SK-MEL-5 (cell line): ENCODE results near the gene MEF2D. TPM values are rescaled to one million over a fixed set of nuclear protein-coding genes. Genes with fewer than 3 reads are reported as not detected.

Experiments used
- DNase-seq: peaks from one replicate; pipeline ENCODE4 v3.0.0-alpha.2; 2016; ENCODE audit warnings: low read depth, low spot score
- in situ Hi-C: cut with HindIII; loops from 2 replicates; pipeline ENCODE4 v1.10.0; 2016; ENCODE audit warnings: low sequenced_read_pairs, high pct_unique_total_duplicates, low pct_unique_long_range_greater_than_20kb
- polyA plus RNA-seq, 2 experiments: library from polyadenylated mRNA; depleted of rRNA; stranded (reverse); fragments of >200 nt; gene quantifications; 2 replicates each; pipeline ENCODE4 v1.2.3, GENCODE V29; 2015
- total RNA-seq: library from RNA; depleted of rRNA; stranded (reverse); fragments of >200 nt; shearing (Covaris generic); gene quantifications from 2 replicates; pipeline ENCODE4 v1.2.3, GENCODE V29; 2014; rRNA removed

MEF2D gene
- 19.6 and 19.9 TPM in 2 replicates for total RNA-seq
- 84.5 and 98.0 TPM in 2 replicates for polyA plus RNA-seq (2015; cell fraction: cytosol; rRNA removed)
- 58.2 and 61.4 TPM in 2 replicates for polyA plus RNA-seq (2015; cell fraction: nucleus; rRNA removed)

DNA sequence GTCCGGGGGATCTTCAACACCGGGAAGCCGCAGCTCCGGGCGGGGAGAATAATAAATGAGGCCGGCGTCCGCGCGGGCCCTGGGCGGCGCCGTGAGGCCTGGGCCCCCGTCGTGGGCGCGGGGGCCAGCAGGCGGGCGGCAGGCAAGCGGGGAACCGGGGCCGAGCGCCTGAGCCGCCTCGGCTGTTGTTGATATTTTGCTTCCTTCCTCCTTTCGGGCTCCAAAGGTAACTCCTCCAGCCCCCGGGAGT is at the start of gene MEF2D:
TSS of gene MEF2D (minus strand) at position 233 of the 250 bp plus-strand sequence. CDS start 17,483 bp downstream, outside the sequence.
- no peak for DNase-seq
- in situ Hi-C loops: no loop called here

- in situ Hi-C loops: no loop called here
- DNase-seq: no peak
Observed at GRCh38 chr1:156550346-156550745, 49.8 kb upstream of the MEF2D start.

DNA sequence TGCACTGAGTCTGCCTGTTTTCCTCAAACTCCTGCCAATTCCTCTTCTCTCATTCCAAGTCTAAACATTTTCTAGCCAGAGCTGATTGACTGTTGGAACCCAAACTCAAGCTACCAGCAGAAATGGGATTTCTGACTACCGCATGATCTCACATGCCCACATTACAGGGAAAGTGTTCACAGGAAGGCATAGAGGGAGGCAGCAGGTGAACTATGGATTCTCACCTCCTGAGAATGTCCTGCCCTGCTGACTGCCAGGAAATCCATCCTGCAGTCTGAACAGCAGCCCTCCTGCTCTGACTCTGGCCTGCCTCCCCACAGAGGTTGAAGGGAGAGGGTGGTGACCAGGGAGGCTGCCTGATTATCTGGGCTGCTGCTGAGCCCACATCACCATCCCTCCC is 49.3 kb upstream of the MEF2D start:
- DNase-seq: no peak
- in situ Hi-C loops: no loop called here

DNA sequence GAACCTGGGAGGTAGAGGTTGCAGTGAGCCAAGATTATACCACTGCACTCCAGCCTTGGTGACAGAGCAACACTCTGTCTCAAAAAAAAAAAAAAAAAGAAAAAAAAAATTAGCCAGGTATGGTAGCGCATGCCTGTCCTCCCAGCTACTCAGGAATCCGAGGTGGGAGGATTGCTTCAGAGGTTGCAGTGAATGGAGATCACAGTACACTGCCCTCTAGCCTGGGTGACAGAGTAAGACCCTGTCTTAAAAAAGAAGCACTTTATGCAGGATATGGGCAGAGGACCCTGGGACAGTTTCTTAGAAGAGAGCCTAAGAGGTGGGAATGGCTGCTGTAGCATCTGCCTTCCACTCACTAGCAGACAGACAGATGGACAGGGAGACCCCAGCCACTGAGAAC is 48.8 kb upstream of the MEF2D start:
- DNase-seq: peak; percentile 20
- in situ Hi-C loops: no loop called here

GRCh38 chr1:156547982-156548381 is 47.4 kb upstream of the MEF2D start:
- in situ Hi-C loops: no loop called here
- DNase-seq: no peak

DNA sequence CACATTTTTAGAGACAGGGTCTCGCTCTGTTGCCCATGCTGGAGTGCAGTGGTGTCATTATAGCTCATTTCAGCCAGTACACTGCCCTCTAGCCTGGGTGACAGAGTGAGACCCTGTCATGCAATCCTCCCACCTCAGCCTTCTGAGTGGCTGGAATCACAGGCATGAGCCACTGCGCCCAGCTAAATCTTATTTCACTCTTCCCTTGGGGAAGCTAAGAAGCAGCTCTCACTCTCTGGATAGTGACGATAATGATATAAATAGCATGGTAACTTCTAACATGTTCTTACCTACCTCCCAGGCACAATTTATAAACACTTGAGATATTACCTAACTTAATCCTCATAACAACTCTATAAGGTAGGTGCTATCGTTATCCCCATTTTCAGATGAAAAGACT is 46.9 kb upstream of the MEF2D start:
- in situ Hi-C loops: no loop called here

GRCh38 chr1:156546267-156546666 is 45.7 kb upstream of the MEF2D start:
- DNase-seq: no peak
- in situ Hi-C loops: no loop called here

More for the DNA sequence above, 46.9 kb upstream of the MEF2D start:
- DNase-seq: no peak

GRCh38 chr1:156544592-156545102 is 44.1 kb upstream of the MEF2D start:
- DNase-seq: no peak
- in situ Hi-C loops: no loop called here

DNA sequence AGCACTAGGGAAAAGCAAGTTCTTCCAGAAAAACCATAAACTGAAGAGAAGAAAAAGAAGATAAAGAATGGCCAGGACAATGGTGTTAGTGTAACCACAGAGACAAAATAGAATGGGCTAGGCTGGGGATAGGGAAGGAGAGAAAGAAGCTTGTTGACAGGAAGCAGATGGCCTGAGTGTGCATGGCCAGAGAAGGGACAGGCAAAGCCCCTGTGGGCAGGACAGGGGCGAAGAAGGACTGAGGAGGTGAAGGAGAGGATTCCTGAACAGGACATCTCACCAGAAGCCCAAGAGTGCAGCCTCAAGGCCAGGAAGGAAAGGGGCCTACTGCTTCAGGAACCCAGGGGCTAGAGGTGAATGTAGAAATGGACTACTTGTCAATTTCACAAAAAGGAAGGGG is 42.5 kb upstream of the MEF2D start:
- in situ Hi-C loops: no loop called here
- DNase-seq: no peak

GRCh38 chr1:156540955-156541354 is 40.4 kb upstream of the MEF2D start:
- in situ Hi-C loops: no loop called here
- no peak for DNase-seq

DNA sequence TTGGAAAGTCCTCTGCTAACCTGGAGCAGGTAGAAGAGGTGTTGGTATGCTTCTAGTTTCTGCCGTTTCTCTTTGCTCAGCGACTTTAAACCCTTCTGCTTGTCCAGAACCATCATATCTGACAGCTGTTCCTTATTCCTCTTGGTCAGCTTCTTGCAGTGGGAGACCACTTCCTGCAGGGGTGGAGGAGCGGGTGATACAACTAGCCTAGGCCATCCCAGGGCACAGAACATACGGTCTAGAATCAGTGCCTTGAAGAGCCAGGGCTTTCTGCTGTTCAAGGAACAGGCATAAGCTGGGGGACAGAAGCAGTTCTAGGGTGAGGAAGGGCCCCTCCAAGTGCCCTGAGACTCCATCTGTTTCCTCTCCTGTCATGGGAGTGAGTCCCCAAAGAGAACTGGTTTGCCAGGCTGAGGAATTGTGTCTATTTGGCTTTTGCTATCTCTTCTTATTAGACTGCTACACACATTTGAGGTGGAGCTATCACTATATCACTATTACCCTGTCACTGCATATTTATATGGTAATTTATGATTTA is 39.3 kb upstream of the MEF2D start:
- in situ Hi-C loops: no loop called here
- DNase-seq: no peak

DNA sequence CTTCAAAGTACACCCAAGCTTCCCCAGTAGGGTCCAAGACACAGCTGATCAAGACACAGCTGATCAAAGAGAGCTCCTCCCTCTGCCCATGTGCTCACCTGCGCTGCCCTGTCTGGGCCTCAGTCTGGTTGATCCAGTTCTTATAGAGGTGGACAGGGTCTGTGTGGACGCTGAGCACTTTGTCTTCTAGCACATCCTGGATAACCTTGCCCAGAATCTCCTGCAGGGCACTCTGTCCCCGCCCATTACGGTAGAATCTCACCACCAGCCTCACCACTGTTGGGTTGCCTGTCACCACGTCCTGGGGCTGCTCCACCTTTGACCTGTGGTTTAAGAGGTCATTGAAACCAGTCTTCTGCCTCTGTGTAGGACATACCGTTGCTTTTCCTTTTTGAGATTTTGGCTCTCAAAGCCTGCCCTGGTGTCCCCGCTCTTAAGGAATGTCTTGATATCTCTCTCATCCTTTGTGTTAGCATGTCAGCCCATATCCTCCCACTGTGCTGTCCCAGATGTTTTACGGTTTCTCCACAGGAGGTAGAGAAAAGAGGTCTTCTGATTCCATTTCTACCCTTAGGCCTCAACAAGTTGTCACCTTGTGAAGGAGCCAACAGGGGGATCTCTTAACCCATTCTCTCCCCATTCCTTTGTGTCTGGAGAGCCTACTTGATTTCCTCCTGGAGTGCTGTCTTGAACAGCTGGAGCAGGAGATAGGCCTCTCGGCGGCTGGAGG is 38.3 kb upstream of the MEF2D start:
- in situ Hi-C loops: no loop called here
- DNase-seq: no peak

GRCh38 chr1:156537027-156537426 is 36.5 kb upstream of the MEF2D start:
- in situ Hi-C loops: no loop called here
- DNase-seq: no peak

- in situ Hi-C loops: no loop called here
- no peak for DNase-seq
Observed at GRCh38 chr1:156534424-156535060, 34.0 kb upstream of the MEF2D start.

DNA sequence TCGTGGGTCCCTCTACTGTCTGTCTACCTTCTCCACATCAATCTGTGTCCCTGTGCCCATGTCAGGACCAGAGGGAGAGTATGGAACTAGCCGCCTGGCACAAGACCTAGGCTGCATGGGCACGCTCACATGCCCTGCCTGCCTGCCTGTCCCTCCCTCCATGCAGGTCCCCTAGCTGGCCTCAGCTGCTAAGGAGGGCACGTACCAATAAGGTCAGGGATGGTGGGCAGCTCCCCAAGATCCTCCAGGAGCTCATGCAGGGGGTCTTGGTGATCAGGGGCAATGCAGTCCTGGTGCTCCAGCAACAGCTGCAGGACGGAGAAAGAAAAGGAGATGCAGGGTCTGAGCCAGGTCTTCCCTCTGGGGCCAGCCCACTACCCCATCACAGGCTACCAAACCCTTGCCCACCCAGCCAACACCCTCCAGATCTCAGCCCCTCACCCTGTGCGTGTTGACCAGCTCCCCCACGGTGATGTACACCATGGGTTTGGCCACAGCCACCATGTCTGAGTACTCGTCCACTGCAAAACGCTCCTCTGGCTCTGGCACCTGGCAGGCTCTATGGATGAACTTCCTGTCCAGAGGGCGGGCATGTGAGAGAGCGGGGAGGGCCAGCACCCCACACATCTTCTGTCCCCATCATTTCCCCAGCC is 33.1 kb upstream of the MEF2D start:
- in situ Hi-C loops: no loop called here
- DNase-seq: no peak

DNA sequence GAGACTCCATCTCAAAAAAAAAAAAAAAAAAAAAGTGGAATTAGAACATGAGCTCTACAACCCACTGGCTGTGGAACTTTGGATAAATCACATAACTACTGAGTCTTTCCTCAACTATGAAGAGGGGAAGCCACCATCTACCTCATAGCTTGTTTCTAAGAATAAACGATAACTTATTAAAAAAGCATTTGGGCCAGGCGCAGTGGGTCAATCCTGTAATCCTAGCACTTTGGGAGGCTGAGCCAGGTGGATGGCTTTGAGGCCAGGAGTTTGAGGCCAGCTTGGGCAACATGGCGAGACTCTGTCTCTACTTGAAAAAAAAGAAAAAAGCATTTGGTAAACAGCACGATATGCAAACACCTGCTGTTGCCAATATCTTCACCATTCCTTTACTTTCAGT is 31.8 kb upstream of the MEF2D start:
- no peak for DNase-seq
- in situ Hi-C loops: no loop called here

DNA sequence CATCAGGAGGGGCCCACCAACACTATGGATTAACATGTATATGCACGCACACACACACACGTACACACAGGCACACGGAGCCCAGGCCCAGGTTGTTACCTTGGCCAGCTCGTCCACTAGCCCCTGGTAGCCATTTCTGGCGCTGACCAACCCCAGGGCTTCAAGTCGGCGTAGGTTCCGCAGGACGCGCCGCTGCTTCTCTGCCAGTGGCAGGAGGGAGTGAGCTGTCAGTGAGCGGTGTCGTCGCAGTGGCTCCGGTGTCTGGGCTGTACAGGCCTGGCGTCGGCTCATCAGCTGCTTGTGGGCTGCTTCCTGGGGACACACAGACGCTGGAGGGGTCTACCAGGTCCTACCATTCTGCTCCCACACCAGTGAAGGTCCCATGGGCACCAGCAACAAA is 29.4 kb upstream of the MEF2D start:
- no peak for DNase-seq
- in situ Hi-C loops: no loop called here

- in situ Hi-C loops: no loop called here
- no peak for DNase-seq
Observed at GRCh38 chr1:156528875-156529425, 28.4 kb upstream of the MEF2D start.
